Ascending aorta (tissue), 2 donors: ENCODE data around the gene FNIP2. TPM values are rescaled to one million over a fixed set of nuclear protein-coding genes. Genes with fewer than 3 reads are reported as not detected.
A peak's percentile ranks its signal among the peaks of the same experiment; 100 is the strongest.
"Not testable (repeated sequence)": the region's sequence is repeated elsewhere in the genome, so short reads cannot be mapped to it uniquely, and the experiment has no call there.

Experiments used
- DNase-seq, 2 donors: peaks; one replicate each; pipeline ENCODE4 v3.0.0-alpha.2; 2019; ENCODE audit warnings: low spot score in 2 of 2
- H3K27ac ChIP-seq, 2 donors: fragments of 200-600 bp; sonication (generic); one replicate each; pipeline ENCODE4 v1.5.1; 2016 to 2017; ENCODE audit warnings: mild to moderate bottlenecking in 1 of 2
- H3K27me3 ChIP-seq: fragments of 200-600 bp; sonication (generic); one replicate; pipeline ENCODE4 v1.5.1; 2017
- H3K36me3 ChIP-seq, 2 donors: fragments of 200-600 bp; sonication (generic); one replicate each; pipeline ENCODE4 v1.5.1; 2016
- H3K4me1 ChIP-seq, 2 donors: fragments of 200-600 bp; sonication (generic); one replicate each; pipeline ENCODE4 v1.5.1; 2016 to 2017; ENCODE audit warnings: mild to moderate bottlenecking in 1 of 2
- H3K4me3 ChIP-seq, 2 donors: fragments of 200-600 bp; sonication (generic); one replicate each; pipeline ENCODE4 v1.5.1; 2016 to 2017; ENCODE audit warnings: mild to moderate bottlenecking in 1 of 2
- H3K9me3 ChIP-seq, 2 donors: fragments of 200-600 bp; sonication (generic); one replicate each; pipeline ENCODE4 v1.5.1; 2016
- intact Hi-C: fragments of 100-400 bp; cut with DNase I; formaldehyde crosslinking; loops from one replicate; pipeline ENCODE4 v1.15.1; 2023
- total RNA-seq: library from RNA; depleted of rRNA; stranded (reverse); fragments of >200 nt; gene quantifications from one replicate; pipeline ENCODE4 v1.1.0, GENCODE V29; 2016
- TF ChIP-seq, protein P1 (sequence below), 3 experiments: fragments of 200-600 bp in 2 of 3; fragments of 450-650 bp in 1 of 3; sonication (generic) in 2 of 3; IDR thresholded peaks; one replicate each; pipeline ENCODE4 v1.5.1; 2016 to 2019; ENCODE audit warnings: antibody characterized with exemption in 3 of 3, mild to moderate bottlenecking in 1 of 3, moderate library complexity in 1 of 3

FNIP2 gene
- total RNA-seq, 1 donor from 2014 or later, result 44.1 TPM

- intact Hi-C loops, result no loop called here
- no peak for DNase-seq
- Histone ChIP-seq H3K4me1 (no peaks in the 10 kb centered on the region), H3K36me3 (no peaks in the 10 kb centered on the region), H3K27me3 (no peaks in the 10 kb centered on the region), H3K9me3 (no peaks in the 10 kb centered on the region), H3K27ac (no peak overlapping the region), H3K4me3 (no peak overlapping the region)
- TF ChIP-seq, protein P1, sequence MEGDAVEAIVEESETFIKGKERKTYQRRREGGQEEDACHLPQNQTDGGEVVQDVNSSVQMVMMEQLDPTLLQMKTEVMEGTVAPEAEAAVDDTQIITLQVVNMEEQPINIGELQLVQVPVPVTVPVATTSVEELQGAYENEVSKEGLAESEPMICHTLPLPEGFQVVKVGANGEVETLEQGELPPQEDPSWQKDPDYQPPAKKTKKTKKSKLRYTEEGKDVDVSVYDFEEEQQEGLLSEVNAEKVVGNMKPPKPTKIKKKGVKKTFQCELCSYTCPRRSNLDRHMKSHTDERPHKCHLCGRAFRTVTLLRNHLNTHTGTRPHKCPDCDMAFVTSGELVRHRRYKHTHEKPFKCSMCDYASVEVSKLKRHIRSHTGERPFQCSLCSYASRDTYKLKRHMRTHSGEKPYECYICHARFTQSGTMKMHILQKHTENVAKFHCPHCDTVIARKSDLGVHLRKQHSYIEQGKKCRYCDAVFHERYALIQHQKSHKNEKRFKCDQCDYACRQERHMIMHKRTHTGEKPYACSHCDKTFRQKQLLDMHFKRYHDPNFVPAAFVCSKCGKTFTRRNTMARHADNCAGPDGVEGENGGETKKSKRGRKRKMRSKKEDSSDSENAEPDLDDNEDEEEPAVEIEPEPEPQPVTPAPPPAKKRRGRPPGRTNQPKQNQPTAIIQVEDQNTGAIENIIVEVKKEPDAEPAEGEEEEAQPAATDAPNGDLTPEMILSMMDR (IDR thresholded peaks at IDR 0.05), result no peak
Measured at GRCh38 chr4:158739600-158739999, 29.2 kb upstream of the FNIP2 start.

- intact Hi-C loops, result no loop called here
- H3K36me3 ChIP-seq, result no peaks in the 10 kb centered on the region
- no peak overlapping the region for H3K27ac ChIP-seq
- no peak for DNase-seq
- TF ChIP-seq, protein P1 (IDR thresholded peaks at IDR 0.05), result no peak
- no peak overlapping the region for H3K4me3 ChIP-seq
- no peaks in the 10 kb centered on the region for H3K4me1 ChIP-seq
- no peaks in the 10 kb centered on the region for H3K9me3 ChIP-seq
- H3K27me3 ChIP-seq, result no peaks in the 10 kb centered on the region
Measured at GRCh38 chr4:158741326-158742021, 27.4 kb upstream of the FNIP2 start.

- intact Hi-C loops, H3K27ac ChIP-seq, H3K4me3 ChIP-seq, H3K9me3 ChIP-seq, H3K4me1 ChIP-seq, DNase-seq, H3K36me3 ChIP-seq, H3K27me3 ChIP-seq: not testable (repeated sequence)
Measured at GRCh38 chr4:158746537-158746936, 22.3 kb upstream of the FNIP2 start.

DNA sequence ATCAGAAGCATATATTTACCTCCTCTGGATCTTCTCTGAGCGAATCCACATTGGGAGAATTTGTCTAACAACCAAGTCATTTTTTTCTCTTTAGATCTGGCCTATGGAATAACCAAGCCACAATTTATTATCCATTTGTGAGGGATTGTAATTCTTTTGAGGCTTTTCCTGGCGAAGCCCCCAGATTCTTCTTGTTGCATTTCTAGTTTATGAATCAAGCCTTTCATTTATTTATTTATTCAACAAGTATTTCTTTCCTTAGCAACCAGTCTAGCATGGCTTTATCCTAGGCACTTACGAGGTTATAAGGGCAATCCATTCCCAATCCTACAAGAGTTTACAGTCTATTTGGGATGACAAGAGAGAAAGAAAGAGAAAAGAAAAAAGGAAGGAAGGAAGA, 18.4 kb upstream of the FNIP2 start:
- Histone ChIP-seq H3K4me3 (no peak overlapping the region), H3K36me3 (no peaks in the 10 kb centered on the region), H3K27me3 (no peaks in the 10 kb centered on the region), H3K9me3 (no peaks in the 10 kb centered on the region), H3K27ac (peak overlapping the region in 1 of 2 donors; percentile 34), H3K4me1 (peaks cover 0 to 3% of the 10 kb centered on the region in 2 donors)
- intact Hi-C loops, result no loop called here
- TF ChIP-seq, protein P1 (IDR thresholded peaks at IDR 0.05), result no peak
- DNase-seq, result no peak

DNA sequence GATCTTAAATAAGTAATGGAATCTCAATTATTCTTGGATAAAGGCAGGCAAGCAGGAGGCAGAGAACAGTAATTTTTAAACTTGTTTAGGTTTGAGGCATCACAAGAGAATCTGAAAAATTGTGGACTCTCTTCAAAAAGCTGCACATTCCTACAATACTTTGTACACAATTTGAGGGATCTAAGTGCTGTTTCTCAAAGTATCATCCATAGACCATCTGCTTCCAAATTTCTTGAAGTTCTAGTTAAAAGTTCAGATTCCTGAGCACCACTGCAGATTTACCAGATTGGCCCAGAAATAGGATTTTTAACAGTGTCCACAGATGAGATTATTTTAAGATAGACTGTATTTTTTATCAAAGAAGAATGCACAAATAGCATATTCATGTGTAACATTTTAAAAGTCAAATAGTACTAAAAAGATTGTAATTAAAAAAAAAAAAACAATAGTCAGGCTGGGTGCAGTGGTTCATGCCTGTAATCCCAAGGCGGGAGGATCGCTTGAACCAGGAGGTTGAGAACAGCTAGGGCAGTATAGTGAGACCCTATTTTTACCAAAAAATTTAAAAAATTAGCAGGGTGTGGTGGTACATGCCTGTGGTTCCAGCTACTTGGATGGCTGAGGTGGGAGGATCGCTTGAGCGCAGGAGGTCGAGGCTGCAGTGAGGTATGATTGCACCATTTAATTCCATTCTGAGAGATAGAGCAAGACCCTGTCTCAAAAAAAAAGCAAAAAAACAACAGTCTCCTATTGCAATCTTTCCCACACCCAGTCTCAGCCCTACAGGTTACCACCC, 14.2 kb upstream of the FNIP2 start:
- Histone ChIP-seq H3K36me3 (no peaks in the 10 kb centered on the region), H3K4me1 (peaks cover 0 to 3% of the 10 kb centered on the region in 2 donors), H3K27ac (no peak overlapping the region), H3K4me3 (no peak overlapping the region), H3K27me3 (no peaks in the 10 kb centered on the region), H3K9me3 (no peaks in the 10 kb centered on the region)
- DNase-seq, result no peak
- TF ChIP-seq, protein P1 (IDR thresholded peaks at IDR 0.05), result no peak
- intact Hi-C loops, result no loop called here

GRCh38 chr4:158755819-158756218, 13.0 kb upstream of the FNIP2 start:
- DNase-seq, H3K4me3 ChIP-seq, H3K9me3 ChIP-seq, intact Hi-C loops, H3K27me3 ChIP-seq, H3K4me1 ChIP-seq, H3K36me3 ChIP-seq, H3K27ac ChIP-seq: not testable (repeated sequence)
